Mucosa of gallbladder (tissue), 1 donor: ENCODE results near the gene IWS1. TPM values are rescaled to one million over a fixed set of nuclear protein-coding genes. Genes with fewer than 3 reads are reported as not detected.
A peak's percentile ranks its signal among the peaks of the same experiment; 100 is the strongest.
"Not testable (repeated sequence)": the region's sequence is repeated elsewhere in the genome, so short reads cannot be mapped to it uniquely, and the experiment has no call there.

ENCODE experiments used
- DNase-seq: peaks from one replicate; pipeline ENCODE4 v3.0.0-alpha.2; 2020; ENCODE audit warnings: low spot score
- total RNA-seq: library from RNA; stranded (reverse); gene quantifications from one replicate; pipeline ENCODE4 v1.2.1, GENCODE V29; 2021
- donor health status: DM: no; HTN: no; CAD: no.

Gene IWS1
- total RNA-seq, 1 donor from 2014 or later, result 37.7 TPM

GRCh38 chr2:127454595-127455565, 71.4 kb downstream of the IWS1 start:
- DNase-seq, result peak; percentile 88

DNA sequence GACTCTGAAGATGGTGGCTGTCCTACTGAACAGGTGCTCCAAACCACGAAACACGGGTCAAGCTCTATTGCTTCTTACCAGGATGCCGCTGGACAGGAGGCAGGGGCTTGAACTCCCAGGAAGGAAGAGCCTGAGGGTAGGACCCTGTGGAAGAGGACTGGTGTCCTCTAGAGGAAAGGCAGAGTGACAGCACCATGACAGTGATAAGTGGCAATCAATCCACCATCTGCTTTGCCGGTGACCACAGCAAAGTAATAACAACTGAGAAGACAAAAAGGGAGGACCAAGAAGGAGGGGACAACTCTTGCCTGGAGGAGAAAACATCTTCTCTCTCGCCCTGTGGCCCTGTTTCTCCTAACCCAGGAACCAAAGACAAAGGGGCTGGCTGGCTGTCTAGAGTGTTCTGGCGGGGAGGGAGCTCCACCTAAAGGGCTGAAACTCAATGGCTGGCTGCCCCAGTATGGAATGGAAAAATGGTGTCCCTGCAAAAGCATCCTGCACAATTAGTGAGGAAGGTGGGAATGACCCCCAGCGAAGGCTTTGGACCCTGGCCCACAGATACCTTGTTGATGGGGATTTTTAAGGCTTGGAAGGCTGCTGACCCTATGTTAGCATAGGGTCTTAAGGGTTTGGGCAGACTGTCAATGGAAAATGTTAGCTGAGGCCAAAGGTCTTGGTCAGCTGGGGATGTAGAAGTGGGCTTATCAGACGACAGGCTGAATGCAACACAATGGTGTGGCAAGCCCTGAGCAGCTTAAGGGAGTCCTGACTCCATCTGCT, 72.7 kb downstream of the IWS1 start:
- DNase-seq, result no peak

GRCh38 chr2:127453013-127453391, 73.3 kb downstream of the IWS1 start:
- no peak for DNase-seq

DNA sequence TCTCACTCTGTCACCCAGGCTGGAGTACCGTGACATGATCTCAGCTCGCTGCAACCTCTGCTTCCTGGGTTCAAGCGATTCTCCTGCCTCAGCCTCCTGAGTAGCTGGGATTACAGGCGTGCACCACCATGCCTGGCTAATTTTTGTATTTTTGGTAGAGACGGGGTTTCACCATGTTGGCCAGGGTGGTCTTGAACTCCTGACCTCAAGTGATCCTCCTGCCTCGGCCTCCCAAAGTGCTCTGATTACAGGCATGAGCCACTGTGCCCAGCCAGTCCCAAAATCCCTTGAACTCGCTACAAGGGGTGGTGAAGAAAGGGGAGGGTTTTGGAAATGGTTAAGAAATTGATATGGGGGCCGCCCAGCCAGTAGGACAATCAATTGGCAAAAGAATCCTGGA, 73.9 kb downstream of the IWS1 start:
- not testable (repeated sequence) for DNase-seq

DNA sequence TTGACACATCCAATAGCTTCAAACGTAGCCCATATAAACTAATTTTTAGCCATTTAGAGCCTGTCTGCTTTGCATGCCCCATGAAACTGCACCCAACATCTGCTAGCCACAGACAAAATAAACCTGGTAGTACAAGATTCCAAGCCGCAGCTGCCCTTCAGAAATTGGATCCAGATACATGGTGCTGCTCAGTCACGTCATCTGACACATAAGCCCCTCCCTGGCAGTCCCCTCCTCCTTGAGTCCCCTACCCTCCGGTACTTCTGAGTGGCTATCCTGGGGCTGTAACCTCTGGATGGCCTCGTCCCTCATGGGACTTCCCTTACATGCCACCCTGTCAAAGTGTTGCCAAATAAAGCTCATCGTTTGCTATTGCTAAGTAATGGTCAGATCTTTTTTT, 74.3 kb downstream of the IWS1 start:
- DNase-seq, result no peak

DNA sequence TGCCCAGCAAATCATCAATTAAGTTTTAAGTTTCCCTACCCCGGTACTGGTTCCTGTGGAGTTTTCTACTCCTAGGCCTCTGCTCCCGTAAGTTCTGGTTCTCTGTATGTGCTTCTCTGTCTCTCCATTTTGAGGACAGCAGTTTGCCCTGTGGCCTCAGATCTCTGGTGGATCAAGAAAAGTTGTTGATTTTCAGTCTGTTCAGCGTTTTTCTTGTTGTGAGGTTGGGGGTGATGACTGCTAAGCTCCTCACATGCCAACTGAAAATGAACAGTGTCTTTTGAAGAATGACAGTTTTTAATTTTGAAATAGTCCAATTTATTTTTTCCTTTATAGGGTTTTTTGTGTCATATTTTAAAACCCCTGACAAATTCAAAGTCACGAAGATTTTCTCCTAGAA, 76.4 kb downstream of the IWS1 start:
- DNase-seq, result no peak

- DNase-seq, result no peak
Observed at GRCh38 chr2:127449414-127449813, 76.9 kb downstream of the IWS1 start.

- no peak for DNase-seq
Observed at GRCh38 chr2:127448526-127448925, 77.8 kb downstream of the IWS1 start.

- DNase-seq, result no peak
Observed at GRCh38 chr2:127439343-127439742, 86.9 kb downstream of the IWS1 start.

GRCh38 chr2:127437781-127438726, 88.2 kb downstream of the IWS1 start:
- peak; percentile 52 for DNase-seq

DNA sequence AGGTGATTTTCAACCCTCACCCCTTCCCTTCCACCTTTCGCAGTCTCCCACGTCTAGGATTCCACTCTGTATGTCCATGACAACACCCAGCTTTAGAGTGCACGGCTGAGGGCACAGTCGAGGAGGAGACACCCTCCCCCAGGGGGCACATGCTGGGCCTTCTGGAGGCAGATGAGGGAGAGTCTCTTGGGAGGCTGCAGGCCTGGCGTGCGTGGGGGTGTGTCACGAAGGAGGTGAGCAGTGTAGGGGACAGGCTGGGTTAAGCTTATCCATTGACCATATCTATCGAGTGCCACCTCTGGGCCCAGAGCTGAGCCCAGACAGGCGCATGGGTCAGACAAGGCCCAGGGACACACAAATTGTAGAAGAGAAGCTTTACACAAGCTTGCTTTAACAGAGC, 89.2 kb downstream of the IWS1 start:
- no peak for DNase-seq

- DNase-seq, result no peak
Observed at GRCh38 chr2:127434515-127434914, 91.8 kb downstream of the IWS1 start.

- no peak for DNase-seq
Observed at GRCh38 chr2:127431408-127432023, 94.8 kb downstream of the IWS1 start.

Other genes starting within 250 kb of the IWS1 start
- 34.7 TPM for gene ERCC3, start 232.3 kb downstream of the IWS1 start, total RNA-seq
- 71.0 TPM for gene MAP3K2, start 138.5 kb downstream of the IWS1 start, total RNA-seq
- gene PROC, start 108.1 kb downstream of the IWS1 start, total RNA-seq, result 3.3 TPM
- 125 TPM for gene MYO7B, start 9.2 kb upstream of the IWS1 start, total RNA-seq
- 0.17 TPM for gene GPR17, start 119.7 kb upstream of the IWS1 start, total RNA-seq
- 104 TPM for gene LIMS2, start 149.0 kb upstream of the IWS1 start, total RNA-seq
- gene SFT2D3, start 175.0 kb upstream of the IWS1 start, total RNA-seq, result 7.2 TPM